DND-41 (cell line): ENCODE measurements around the gene HYDIN.

ENCODE experiments used
- ATAC-seq: fragments of 200-7000 bp; cut with Tn5 transposase; 3 replicates; pipeline ENCODE4 v1.9.1; 2021; ENCODE audit warnings: low read depth; ENCODE audit not compliant: insufficient read depth
- DNase-seq: peaks from one replicate; pipeline ENCODE4 v3.0.0-alpha.2; 2020
- H2AFZ ChIP-seq: 2 replicates; pipeline ENCODE4 v1.6.0; 2012; ENCODE audit warnings: low read depth, low read length
- H3K27ac ChIP-seq: 2 replicates; pipeline ENCODE4 v1.5.1; 2012; ENCODE audit warnings: low read length, inconsistent platforms
- H3K27me3 ChIP-seq: fragments of 200-600 bp; sonication (generic); 2 replicates; pipeline ENCODE4 v1.6.0; 2012; ENCODE audit warnings: low read length, mild to moderate bottlenecking, inconsistent platforms; ENCODE audit not compliant: insufficient read depth, poor library complexity
- H3K36me3 ChIP-seq: 2 replicates; pipeline ENCODE4 v1.5.1; 2012; ENCODE audit warnings: low read length, inconsistent platforms; ENCODE audit not compliant: insufficient read depth
- H3K4me1 ChIP-seq: 2 replicates; pipeline ENCODE4 v1.5.1; 2012; ENCODE audit warnings: mild to moderate bottlenecking, low read length; ENCODE audit not compliant: insufficient read depth
- H3K4me2 ChIP-seq: 2 replicates; pipeline ENCODE4 v1.6.0; 2012; ENCODE audit warnings: mild to moderate bottlenecking, moderate library complexity, low read length, inconsistent platforms; ENCODE audit not compliant: insufficient read depth
- H3K4me3 ChIP-seq, 2 experiments: fragments of 200-600 bp in 1 of 2; shearing (Covaris generic) in 1 of 2; 2 replicates each; pipeline ENCODE4 v1.5.1; 2012 to 2016; ENCODE audit warnings: inconsistent platforms in 2 of 2, low read length in 2 of 2, mild to moderate bottlenecking in 2 of 2, low read depth in 1 of 2, moderate library complexity in 1 of 2
- H3K79me2 ChIP-seq: 2 replicates; pipeline ENCODE4 v1.6.0; 2012; ENCODE audit warnings: low read length, inconsistent platforms; ENCODE audit not compliant: insufficient read depth
- H3K9ac ChIP-seq: 2 replicates; pipeline ENCODE4 v1.6.0; 2012; ENCODE audit warnings: low read depth, mild to moderate bottlenecking, inconsistent platforms, low read length, moderate library complexity
- H3K9me3 ChIP-seq: 2 replicates; pipeline ENCODE4 v1.5.1; 2012; ENCODE audit warnings: low read length, moderate library complexity, mild to moderate bottlenecking, inconsistent platforms; ENCODE audit not compliant: insufficient read depth, severe bottlenecking
- H4K20me1 ChIP-seq: 2 replicates; pipeline ENCODE4 v1.6.0; 2012; ENCODE audit warnings: low read length; ENCODE audit not compliant: insufficient read depth
- EZH2 ChIP-seq: IDR thresholded peaks from 3 replicates; pipeline ENCODE4 v1.6.1; 2012; ENCODE audit warnings: borderline replicate concordance, low read depth, mild to moderate bottlenecking, moderate library complexity, low read length, inconsistent platforms; ENCODE audit not compliant: severe bottlenecking
- TF ChIP-seq, protein P1 (sequence below): IDR thresholded peaks from 2 replicates; pipeline ENCODE4 v1.5.1; 2012; ENCODE audit warnings: borderline replicate concordance, low read length, moderate library complexity, mild to moderate bottlenecking; ENCODE audit not compliant: poor library complexity, severe bottlenecking; ENCODE audit errors: extremely low read depth

Gene HYDIN

DNA sequence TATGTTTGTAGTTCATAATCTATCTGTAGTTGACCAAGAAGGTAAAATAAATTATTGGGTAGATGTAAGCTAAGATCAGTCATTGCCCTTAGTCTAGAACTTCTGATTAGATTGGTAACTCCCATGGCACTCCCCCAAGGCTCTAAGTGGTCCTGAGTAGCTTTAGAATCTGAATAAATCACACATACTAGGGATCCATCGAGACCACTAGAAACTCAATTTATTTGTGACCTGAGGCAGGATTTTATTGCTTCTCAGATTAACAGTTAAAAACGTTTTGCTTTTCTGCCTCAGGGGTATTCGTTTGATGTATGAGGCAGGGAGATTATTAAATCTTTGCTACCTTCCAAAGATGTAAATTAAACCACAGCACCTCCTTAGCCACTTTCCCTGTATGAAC lies 33.8 kb upstream of the HYDIN start:
- no peaks in the 10 kb centered on the region for H3K27me3 ChIP-seq
- H3K27ac ChIP-seq, result no peak overlapping the region
- DNase-seq (no peak), ATAC-seq (no peak)
- no peaks in the 10 kb centered on the region for H3K9me3 ChIP-seq
- no peak overlapping the region for H3K9ac ChIP-seq
- no peaks in the 10 kb centered on the region for H3K36me3 ChIP-seq
- H2AFZ ChIP-seq, result no peak overlapping the region
- no peaks in the 10 kb centered on the region for H3K79me2 ChIP-seq
- H3K4me2 ChIP-seq, result no peak overlapping the region
- no peak overlapping the region for H3K4me3 ChIP-seq
- peaks cover 4% of the 10 kb centered on the region; the same call in 1 of the 2 replicates for H3K4me1 ChIP-seq
- TF ChIP-seq, protein P1, sequence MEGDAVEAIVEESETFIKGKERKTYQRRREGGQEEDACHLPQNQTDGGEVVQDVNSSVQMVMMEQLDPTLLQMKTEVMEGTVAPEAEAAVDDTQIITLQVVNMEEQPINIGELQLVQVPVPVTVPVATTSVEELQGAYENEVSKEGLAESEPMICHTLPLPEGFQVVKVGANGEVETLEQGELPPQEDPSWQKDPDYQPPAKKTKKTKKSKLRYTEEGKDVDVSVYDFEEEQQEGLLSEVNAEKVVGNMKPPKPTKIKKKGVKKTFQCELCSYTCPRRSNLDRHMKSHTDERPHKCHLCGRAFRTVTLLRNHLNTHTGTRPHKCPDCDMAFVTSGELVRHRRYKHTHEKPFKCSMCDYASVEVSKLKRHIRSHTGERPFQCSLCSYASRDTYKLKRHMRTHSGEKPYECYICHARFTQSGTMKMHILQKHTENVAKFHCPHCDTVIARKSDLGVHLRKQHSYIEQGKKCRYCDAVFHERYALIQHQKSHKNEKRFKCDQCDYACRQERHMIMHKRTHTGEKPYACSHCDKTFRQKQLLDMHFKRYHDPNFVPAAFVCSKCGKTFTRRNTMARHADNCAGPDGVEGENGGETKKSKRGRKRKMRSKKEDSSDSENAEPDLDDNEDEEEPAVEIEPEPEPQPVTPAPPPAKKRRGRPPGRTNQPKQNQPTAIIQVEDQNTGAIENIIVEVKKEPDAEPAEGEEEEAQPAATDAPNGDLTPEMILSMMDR, result no peak
- no peak for TF ChIP-seq EZH2
- H4K20me1 ChIP-seq, result no peaks in the 10 kb centered on the region

DNA sequence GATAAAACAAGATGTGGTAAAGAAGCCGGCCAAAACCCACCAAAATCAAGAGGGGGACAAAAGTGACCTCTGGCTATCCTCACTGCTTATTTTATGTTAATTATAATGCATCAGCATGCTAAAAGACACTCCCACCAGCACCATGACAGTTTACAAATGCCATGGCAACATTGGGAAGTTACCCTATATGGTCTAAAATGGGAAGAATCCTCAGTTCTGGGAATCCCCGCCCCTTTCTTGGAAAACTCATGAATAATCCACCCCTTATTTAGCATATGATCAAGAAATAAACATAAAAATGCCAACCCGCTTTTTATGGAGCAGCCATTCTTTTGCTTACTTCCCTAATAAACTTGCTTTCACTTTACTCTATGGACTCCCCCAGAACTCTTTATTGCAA lies 33.1 kb upstream of the HYDIN start:
- Histone ChIP-seq H3K9me3 (no peaks in the 10 kb centered on the region), H3K4me3 (no peak overlapping the region), H3K79me2 (no peaks in the 10 kb centered on the region), H3K27ac (no peak overlapping the region), H4K20me1 (no peaks in the 10 kb centered on the region), H3K27me3 (no peaks in the 10 kb centered on the region), H3K4me2 (no peak overlapping the region), H3K9ac (no peak overlapping the region), H3K4me1 (peaks cover 6% of the 10 kb centered on the region; the same call in 1 of the 2 replicates), H3K36me3 (no peaks in the 10 kb centered on the region), H2AFZ (no peak overlapping the region)
- ATAC-seq (no peak), DNase-seq (no peak)
- TF ChIP-seq EZH2, result no peak
- TF ChIP-seq, protein P1, result no peak

DNA sequence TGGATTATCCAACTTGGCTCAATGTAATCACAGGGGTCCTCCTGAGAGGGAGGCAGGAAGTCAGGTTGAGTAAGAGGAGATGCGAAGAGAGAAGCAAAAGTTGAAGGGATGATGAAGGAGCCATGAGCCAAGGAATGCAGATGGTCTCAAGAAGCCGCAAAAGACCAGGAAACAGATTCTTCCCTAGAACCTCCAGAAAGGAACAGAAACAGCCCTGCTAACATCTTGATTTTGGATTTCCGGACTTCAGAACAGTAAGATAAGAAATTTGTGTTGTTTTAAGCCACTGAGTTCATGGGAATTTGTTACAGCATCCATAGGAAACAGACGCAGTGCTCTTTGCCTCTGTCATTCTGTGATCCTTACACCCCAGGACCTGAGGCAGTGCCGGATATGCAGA lies 31.9 kb upstream of the HYDIN start:
- ATAC-seq, result no peak
- Histone ChIP-seq H3K27me3 (no peaks in the 10 kb centered on the region), H3K4me2 (no peak overlapping the region), H3K79me2 (no peaks in the 10 kb centered on the region), H3K36me3 (no peaks in the 10 kb centered on the region), H2AFZ (no peak overlapping the region), H4K20me1 (no peaks in the 10 kb centered on the region), H3K9ac (no peak overlapping the region), H3K9me3 (no peaks in the 10 kb centered on the region), H3K27ac (no peak overlapping the region), H3K4me1 (peaks cover 6% of the 10 kb centered on the region; the same call in 1 of the 2 replicates), H3K4me3 (no peak overlapping the region)
- no peak for DNase-seq
- TF ChIP-seq EZH2, result no peak
- TF ChIP-seq, protein P1, result no peak

DNA sequence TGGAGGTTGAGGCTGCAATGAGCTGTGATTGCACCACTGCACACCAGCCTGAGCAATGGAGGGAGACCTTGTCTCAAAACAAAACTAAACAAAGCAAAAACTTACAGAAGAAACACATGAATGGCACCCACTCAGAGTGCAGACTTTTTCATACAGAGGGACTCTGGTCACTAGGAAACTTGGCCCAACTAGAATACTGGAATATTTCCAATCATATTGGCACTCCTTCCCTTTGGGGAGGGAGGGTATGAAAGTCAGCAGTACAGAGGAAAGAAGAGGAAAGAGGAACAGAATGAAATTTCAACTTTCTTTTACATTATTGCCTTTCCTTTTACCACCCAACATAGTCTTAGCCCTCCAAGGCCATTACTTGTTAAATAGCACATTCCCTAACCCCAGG lies 30.5 kb upstream of the HYDIN start:
- Histone ChIP-seq H3K4me1 (peaks cover 6% of the 10 kb centered on the region; the same call in 1 of the 2 replicates), H4K20me1 (no peaks in the 10 kb centered on the region), H3K79me2 (no peaks in the 10 kb centered on the region), H3K36me3 (no peaks in the 10 kb centered on the region), H3K9me3 (no peaks in the 10 kb centered on the region), H3K27me3 (no peaks in the 10 kb centered on the region), H3K27ac (no peak overlapping the region), H2AFZ (no peak overlapping the region), H3K9ac (no peak overlapping the region), H3K4me2 (no peak overlapping the region), H3K4me3 (no peak overlapping the region)
- TF ChIP-seq, protein P1, result no peak
- TF ChIP-seq EZH2, result no peak
- no peak for ATAC-seq
- no peak for DNase-seq
